Sigmoid colon (tissue), 4 donors: ENCODE data around the gene MRTFB.

ENCODE experiments used
- CTCF ChIP-seq, 4 experiments: fragments of 450-650 bp in 3 of 4; fragments of 200-600 bp in 1 of 4; IDR thresholded peaks; one replicate each; pipeline ENCODE4 v1.5.1; 2016 to 2019; ENCODE audit warnings: antibody characterized with exemption in 4 of 4, mild to moderate bottlenecking in 3 of 4, moderate library complexity in 2 of 4
- EP300 ChIP-seq, 4 donors: sonication (generic); formaldehyde crosslinking; IDR thresholded peaks; one replicate each; pipeline ENCODE4 v1.6.1; 2017; ENCODE audit warnings: antibody characterized with exemption in 4 of 4
- POLR2A ChIP-seq, 2 donors: fragments of 450-650 bp; IDR thresholded peaks; one replicate each; pipeline ENCODE4 v1.6.1; 2016; ENCODE audit warnings: antibody characterized with exemption in 2 of 2, mild to moderate bottlenecking in 2 of 2, moderate library complexity in 2 of 2

GRCh38 chr16:14307527-14308367 lies 236.6 kb downstream of the MRTFB start:
- no peak for TF ChIP-seq POLR2A (IDR thresholded peaks at IDR 0.05)
- TF ChIP-seq CTCF (IDR thresholded peaks at IDR 0.05) = no peak
- TF ChIP-seq EP300 (IDR thresholded peaks at IDR 0.05) = no peak
